Measurements from ENCODE around the gene S100PBP. TPM values are rescaled to one million over a fixed set of nuclear protein-coding genes. Genes with fewer than 3 reads are reported as not detected.

S100PBP gene
- total and polyA plus RNA-seq, 2 of the 13 experiments (the other 11 are each of a cell fraction or from before 2014, with no cell fraction given) = 20.4 to 26.1 TPM

DNA sequence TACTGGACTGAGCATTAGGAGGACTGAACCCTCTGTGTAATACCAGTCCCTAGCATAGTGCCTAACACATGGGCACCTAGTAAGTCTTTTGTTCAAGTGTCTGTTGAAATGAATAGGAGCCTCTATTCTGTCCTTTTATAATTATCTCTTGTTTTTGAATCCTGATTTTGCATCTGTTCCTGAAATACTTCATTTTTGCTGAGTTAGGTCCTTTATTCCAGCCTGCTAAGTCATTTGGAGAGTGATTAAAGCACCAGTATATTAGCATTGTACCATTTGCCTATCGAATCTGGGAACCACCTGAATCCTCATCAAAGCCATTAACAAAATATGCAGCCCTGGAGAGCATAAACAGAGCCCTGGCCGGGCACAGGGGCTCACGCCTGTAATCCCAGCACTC is 32.6 kb upstream of the S100PBP start:
- H3K27me3 ChIP-seq (ENCODE audit: control insufficient read depth in 1 of 2, insufficient read depth in 2 of 2, low read length in 2 of 2) = no peaks in the 10 kb centered on the region
- H3K27ac ChIP-seq (ENCODE audit: extremely low read length, insufficient read depth, low read length) = no peak overlapping the region
- TF ChIP-seq TBX2 (CRISPR knock-in tag; IDR thresholded peaks at IDR 0.05; ENCODE audit: borderline replicate concordance) (no peak), TP53 (CRISPR knock-in tag; conservative IDR thresholded peaks at IDR 0.05) (no peak), ZNF33A (CRISPR knock-in tag; IDR thresholded peaks at IDR 0.05; ENCODE audit: borderline replicate concordance) (no peak), PAWR (CRISPR knock-in tag; IDR thresholded peaks at IDR 0.05; ENCODE audit: borderline replicate concordance) (no peak), ZBTB42 (CRISPR knock-in tag; IDR thresholded peaks at IDR 0.05) (no peak), MAFK (conservative IDR thresholded peaks at IDR 0.05 in 1 of 2, IDR thresholded peaks at IDR 0.05 in 1 of 2; ENCODE audit: low read length in 2 of 2) (peak; percentile 36 to 61; a peak in 3 of 4 replicates), SUZ12 (IDR thresholded peaks at IDR 0.05; ENCODE audit: low read depth, low read length) (no peak), MAFF (IDR thresholded peaks at IDR 0.05; ENCODE audit: low read depth, low read length) (0 out of 2 replicates have a peak, but pooled peaks have one; percentile 30)
- TF ChIP-seq, protein P1, sequence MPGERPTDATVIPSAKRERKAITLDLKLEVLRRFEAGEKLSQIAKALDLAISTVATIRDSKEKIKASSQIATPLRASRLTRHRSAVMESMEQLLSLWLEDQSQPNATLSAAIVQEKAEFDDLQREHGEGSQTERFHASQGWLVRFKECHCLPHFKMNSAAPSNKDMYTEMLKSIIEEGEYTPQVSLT (CRISPR knock-in tag; IDR thresholded peaks at IDR 0.05; ENCODE audit: borderline replicate concordance, low read depth) = no peak
- TF ChIP-seq, protein P2, sequence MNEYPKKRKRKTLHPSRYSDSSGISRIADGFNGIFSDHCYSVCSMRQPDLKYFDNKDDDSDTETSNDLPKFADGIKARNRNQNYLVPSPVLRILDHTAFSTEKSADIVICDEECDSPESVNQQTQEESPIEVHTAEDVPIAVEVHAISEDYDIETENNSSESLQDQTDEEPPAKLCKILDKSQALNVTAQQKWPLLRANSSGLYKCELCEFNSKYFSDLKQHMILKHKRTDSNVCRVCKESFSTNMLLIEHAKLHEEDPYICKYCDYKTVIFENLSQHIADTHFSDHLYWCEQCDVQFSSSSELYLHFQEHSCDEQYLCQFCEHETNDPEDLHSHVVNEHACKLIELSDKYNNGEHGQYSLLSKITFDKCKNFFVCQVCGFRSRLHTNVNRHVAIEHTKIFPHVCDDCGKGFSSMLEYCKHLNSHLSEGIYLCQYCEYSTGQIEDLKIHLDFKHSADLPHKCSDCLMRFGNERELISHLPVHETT (CRISPR knock-in tag; conservative IDR thresholded peaks at IDR 0.05) = no peak
- H3K9me3 ChIP-seq (ENCODE audit: low read length) = no peaks in the 10 kb centered on the region
- CTCF ChIA-PET (ENCODE audit: low intra/inter-chr PET ratio, low total read pairs) = no interaction called here
- DNase-seq (ENCODE audit: low spot score) (no peak), FAIRE-seq (no peak), ATAC-seq (no peak)
- no peak overlapping the region for H3K9ac ChIP-seq (ENCODE audit: insufficient read depth, low read depth, low read length)
- no peaks in the 10 kb centered on the region for H3K4me1 ChIP-seq (ENCODE audit: insufficient read depth, low read length)
- intact Hi-C loops (cut with micrococcal nuclease; ENCODE audit: unreplicated experiment) (no loop called here), in situ Hi-C loops (cut with HindIII; ENCODE audit: extremely low pct_ligation_motif_present, low pct_unique_long_range_greater_than_20kb) (no loop called here)
- H3K36me3 ChIP-seq (replicated peaks in 1 of 2; ENCODE audit: control insufficient read depth in 1 of 2, insufficient read depth in 2 of 2, low read length in 2 of 2) = peaks cover 36 to 88% of the 10 kb centered on the region in 2 experiments
- H3K4me3 ChIP-seq (replicated peaks in 1 of 3; ENCODE audit: insufficient read depth in 1 of 3, low read depth in 2 of 3, low read length in 3 of 3) = no peak overlapping the region
- H4K20me1 ChIP-seq (ENCODE audit: insufficient read depth, low read length) = no peaks in the 10 kb centered on the region
- 100% methylated on average over 3 of the region's 3 CpGs for WGBS (ENCODE audit: low lambda C conversion rate)
- BruUV-seq (replicated peaks) = no TSS peak
- H3K79me2 ChIP-seq (ENCODE audit: insufficient read depth, low read length) = no peaks in the 10 kb centered on the region
- H2AFZ ChIP-seq (ENCODE audit: low read length) = no peak overlapping the region
- POLR2A ChIA-PET = no interaction called here
- no peak overlapping the region for H3K4me2 ChIP-seq (ENCODE audit: low read depth, low read length)
